ENCODE measurements around the gene AUP1.
A peak's percentile ranks its signal among the peaks of the same experiment; 100 is the strongest.

AUP1 gene

GRCh38 chr2:74535440-74535965, 6.0 kb upstream of the AUP1 start:
- no peak for DNase-seq

- DNase-seq, result no peak
These were observed 4.9 kb upstream of the AUP1 start for GRCh38 chr2:74534411-74534810.

GRCh38 chr2:74533464-74533863, 4.0 kb upstream of the AUP1 start:
- no peak for DNase-seq

GRCh38 chr2:74532222-74532621, 2.7 kb upstream of the AUP1 start:
- DNase-seq, result peak; percentile 69

- DNase-seq, result no peak
These were observed 2.2 kb upstream of the AUP1 start for GRCh38 chr2:74531666-74532065.

- DNase-seq, result peak; percentile 79
These were observed 1.0 kb upstream of the AUP1 start for GRCh38 chr2:74530239-74531187.

GRCh38 chr2:74528600-74529356, 728 bp downstream of the AUP1 start:
- DNase-seq, result no peak

GRCh38 chr2:74527741-74528140, 1.8 kb downstream of the AUP1 start:
- no peak for DNase-seq

- DNase-seq, result no peak
These were observed 2.8 kb downstream of the AUP1 start for GRCh38 chr2:74526649-74527230.

GRCh38 chr2:74525717-74526648, 3.5 kb downstream of the AUP1 start, which contains the start of gene DQX1:
Gene DQX1 (minus strand): TSS chr2:74526231. CDS start chr2:74525729, 502 bp downstream.
- peak; percentile 65 for DNase-seq

- no peak for DNase-seq
These were observed 4.4 kb downstream of the AUP1 start for GRCh38 chr2:74524955-74525716.

GRCh38 chr2:74524005-74524404, 5.5 kb downstream of the AUP1 start:
- DNase-seq, result no peak

GRCh38 chr2:74522516-74522915, 7.0 kb downstream of the AUP1 start:
- no peak for DNase-seq

- no peak for DNase-seq
These were observed 12.9 kb downstream of the AUP1 start for GRCh38 chr2:74516650-74517049.

- DNase-seq, result peak; percentile 87
These were observed 13.4 kb downstream of the AUP1 start for GRCh38 chr2:74515981-74516633.

GRCh38 chr2:74515271-74515980, 14.1 kb downstream of the AUP1 start:
- DNase-seq, result peak; percentile 80

GRCh38 chr2:74514368-74515270, 14.9 kb downstream of the AUP1 start, which contains the start of gene TLX2:
Gene TLX2 (plus strand): TSS chr2:74514450. CDS start chr2:74514807, 357 bp downstream.
- DNase-seq, result peak; percentile 62

GRCh38 chr2:74513605-74514367, 15.7 kb downstream of the AUP1 start:
- peak; percentile 57 for DNase-seq
